Neuronal stem cell (in vitro differentiated cells): ENCODE results near the gene MMP11.

Source experiments
- DNase-seq: peaks from one replicate; pipeline ENCODE4 v3.0.0-alpha.2; 2013; ENCODE audit warnings: low spot score
- H2AFZ ChIP-seq: one replicate; pipeline ENCODE4 v1.6.1; 2013; ENCODE audit warnings: mild to moderate bottlenecking, low read length, inconsistent platforms
- H2AK5ac ChIP-seq: 2 replicates; pipeline ENCODE4 v1.6.1; 2013; ENCODE audit warnings: low read depth, mild to moderate bottlenecking, inconsistent platforms, low read length, moderate library complexity, mixed read lengths
- H2BK120ac ChIP-seq: 2 replicates; pipeline ENCODE4 v1.6.1; 2013; ENCODE audit warnings: low read depth, mild to moderate bottlenecking, inconsistent platforms, low read length, moderate library complexity, mixed read lengths
- H2BK12ac ChIP-seq: one replicate; pipeline ENCODE4 v1.6.1; 2013; ENCODE audit warnings: low read length, inconsistent platforms
- H2BK15ac ChIP-seq: 2 replicates; pipeline ENCODE4 v1.6.1; 2013; ENCODE audit warnings: mild to moderate bottlenecking, low read length, inconsistent platforms, mixed read lengths
- H2BK5ac ChIP-seq: one replicate; pipeline ENCODE4 v1.6.1; 2013; ENCODE audit warnings: inconsistent platforms, mild to moderate bottlenecking, low read length, moderate library complexity
- H3K14ac ChIP-seq: one replicate; pipeline ENCODE4 v1.6.1; 2013; ENCODE audit warnings: low read length, inconsistent platforms
- H3K18ac ChIP-seq: 2 replicates; pipeline ENCODE4 v1.6.1; 2013; ENCODE audit warnings: low read length, inconsistent platforms
- H3K23ac ChIP-seq: 2 replicates; pipeline ENCODE4 v1.6.1; 2013; ENCODE audit warnings: low read depth, mild to moderate bottlenecking, mixed read lengths, low read length, inconsistent platforms; ENCODE audit not compliant: poor library complexity
- H3K27ac ChIP-seq: replicated peaks from 3 replicates; pipeline ENCODE4 v1.5.1; 2013; ENCODE audit warnings: low read length, inconsistent platforms
- H3K27me3 ChIP-seq, 3 experiments: 2 replicates each; pipeline ENCODE4 v1.6.1; 2013; ENCODE audit warnings: low read length in 3 of 3, mild to moderate bottlenecking in 2 of 3, inconsistent platforms in 1 of 3, low read depth in 1 of 3, mixed read lengths in 1 of 3, moderate library complexity in 1 of 3; ENCODE audit not compliant: control insufficient read depth in 3 of 3, insufficient read depth in 3 of 3
- H3K36me3 ChIP-seq, 2 donors: replicated peaks in 1 of 2; 2 replicates each; pipeline ENCODE4 v1.6.1; 2013; ENCODE audit warnings: low read length in 2 of 2; ENCODE audit not compliant: control insufficient read depth in 2 of 2, insufficient read depth in 2 of 2
- H3K4ac ChIP-seq: 2 replicates; pipeline ENCODE4 v1.6.1; 2013; ENCODE audit warnings: inconsistent platforms, mild to moderate bottlenecking, low read length, moderate library complexity
- H3K4me1 ChIP-seq, 2 donors: 1 replicate in 1 of 2; 2 replicates in 1 of 2; pipeline ENCODE4 v1.6.1; 2013; ENCODE audit warnings: low read length in 2 of 2, low read depth in 1 of 2; ENCODE audit not compliant: control insufficient read depth in 2 of 2, insufficient read depth in 1 of 2
- H3K4me2 ChIP-seq: one replicate; pipeline ENCODE4 v1.6.1; 2013; ENCODE audit warnings: mild to moderate bottlenecking, low read length, inconsistent platforms; ENCODE audit not compliant: insufficient read depth, poor library complexity, severe bottlenecking
- H3K4me3 ChIP-seq, 2 donors: 2 replicates each; pipeline ENCODE4 v1.5.1; 2013; ENCODE audit warnings: low read length in 2 of 2, mild to moderate bottlenecking in 2 of 2, inconsistent platforms in 1 of 2, moderate library complexity in 1 of 2
- H3K79me1 ChIP-seq: one replicate; pipeline ENCODE4 v1.6.1; 2013; ENCODE audit warnings: low read depth, mild to moderate bottlenecking, inconsistent platforms, low read length, moderate library complexity
- H3K9ac ChIP-seq: one replicate; pipeline ENCODE4 v1.6.1; 2013; ENCODE audit warnings: mild to moderate bottlenecking, low read depth, low read length, inconsistent platforms; ENCODE audit not compliant: poor library complexity
- H3K9me3 ChIP-seq, 2 donors: replicated peaks in 1 of 2; 2 replicates each; pipeline versions ENCODE3 to v1.6.1; 2013; ENCODE audit warnings: low read length in 2 of 2, mild to moderate bottlenecking in 2 of 2, inconsistent platforms in 1 of 2, low read depth in 1 of 2, mixed read lengths in 1 of 2, moderate library complexity in 1 of 2; ENCODE audit not compliant: control insufficient read depth in 2 of 2, insufficient read depth in 1 of 2
- H4K8ac ChIP-seq: one replicate; pipeline ENCODE4 v1.6.1; 2013; ENCODE audit warnings: low read depth, mild to moderate bottlenecking, inconsistent platforms, low read length, moderate library complexity
- H4K91ac ChIP-seq: one replicate; pipeline ENCODE4 v1.6.1; 2013; ENCODE audit warnings: low read length, low read depth, mild to moderate bottlenecking, inconsistent platforms; ENCODE audit not compliant: poor library complexity
- WGBS, 2 donors: extraction: QIAGEN DNeasy Blood & Tissue Kit; methylation state at CpG; one replicate each; pipeline ENCODE4 v1.1.7; 2013; ENCODE audit warnings: missing lambda C conversion rate in 2 of 2, mixed read lengths in 1 of 2; ENCODE audit not compliant: insufficient read length in 2 of 2, insufficient replicate concordance in 1 of 2; ENCODE audit errors: extremely low coverage in 2 of 2; 5-methylcytosine and 5-hydroxymethylcytosine counted together

MMP11 gene

DNA sequence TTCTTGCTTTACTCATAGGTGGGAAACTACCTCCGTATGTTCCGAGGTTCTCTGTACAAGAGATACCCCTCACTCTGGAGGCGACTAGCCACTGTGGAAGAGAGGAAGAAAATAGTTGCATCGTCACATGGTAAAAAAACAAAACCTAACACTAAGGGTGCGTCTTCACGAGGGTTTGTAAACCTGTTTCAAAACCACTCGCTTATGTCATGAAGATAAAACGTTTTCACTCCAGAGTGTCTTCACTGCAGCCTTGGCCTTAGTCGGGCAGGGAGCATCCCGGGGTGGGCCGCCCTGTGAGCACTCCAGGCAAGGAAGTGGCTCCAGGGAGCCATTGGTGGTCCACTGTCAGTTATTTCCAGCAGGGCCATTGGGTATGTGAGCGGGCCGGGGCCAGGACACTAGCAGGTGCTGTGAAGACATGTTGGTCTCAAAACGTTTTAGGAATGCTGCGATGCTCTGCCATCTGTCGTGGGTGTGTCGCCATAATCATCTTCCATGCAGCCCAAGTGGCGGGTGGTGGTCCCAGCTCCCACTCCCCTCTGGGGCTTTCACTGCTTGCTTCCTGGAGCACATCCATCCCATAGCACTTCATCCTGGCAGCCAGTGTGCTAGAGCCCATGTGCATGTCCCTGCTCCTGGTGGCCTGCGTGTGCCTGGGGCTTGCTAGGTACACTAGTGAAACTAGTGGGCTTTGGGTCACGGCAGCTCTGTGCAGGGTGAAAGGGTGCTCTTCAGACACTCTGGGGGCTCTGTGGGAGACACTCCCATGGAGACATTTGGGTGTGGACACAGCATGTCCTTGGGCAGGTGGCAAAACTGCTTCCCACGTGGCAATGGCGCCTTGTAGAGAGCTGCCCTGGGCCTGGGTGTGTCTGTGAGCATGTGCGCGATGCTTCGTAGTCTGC is 19.3 kb downstream of the MMP11 start:
- Histone ChIP-seq H3K27me3 (no peaks in the 10 kb centered on the region), H4K8ac (no peak overlapping the region), H3K9me3 (no peaks in the 10 kb centered on the region), H2AFZ (no peak overlapping the region), H3K9ac (no peak overlapping the region), H2BK120ac (no peak overlapping the region), H3K36me3 (peaks cover 27 to 83% of the 10 kb centered on the region in 2 donors), H2AK5ac (no peak overlapping the region), H3K4ac (no peak overlapping the region), H2BK12ac (no peak overlapping the region), H3K4me2 (no peak overlapping the region), H3K27ac (no peak overlapping the region), H3K4me1 (peaks cover 3 to 7% of the 10 kb centered on the region in 2 donors), H4K91ac (no peak overlapping the region), H2BK5ac (no peak overlapping the region), H3K79me1 (peaks cover 17% of the 10 kb centered on the region), H3K4me3 (no peak overlapping the region), H3K14ac (no peak overlapping the region), H2BK15ac (no peak overlapping the region), H3K23ac (no peak overlapping the region), H3K18ac (no peak overlapping the region)
- WGBS, 2 donors = no CpG with 5 or more reads among the region's 25 CpGs
- DNase-seq = no peak

DNA sequence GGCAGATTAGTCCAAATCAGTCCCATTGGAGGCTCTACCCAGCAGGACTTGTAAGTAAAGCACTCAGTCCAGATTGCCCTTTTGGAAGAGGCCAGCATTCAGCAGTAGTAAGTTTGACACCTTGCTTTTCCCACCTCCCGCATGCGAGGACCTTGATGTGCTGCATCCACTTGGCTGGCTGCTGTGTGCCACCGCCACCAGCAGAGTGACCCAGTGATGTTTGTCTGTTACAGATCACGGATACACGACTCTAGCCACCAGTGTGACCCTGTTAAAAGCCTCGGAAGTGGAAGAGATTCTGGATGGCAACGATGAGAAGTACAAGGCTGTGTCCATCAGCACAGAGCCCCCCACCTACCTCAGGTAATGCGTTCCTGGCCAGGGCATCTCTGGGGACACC is 20.7 kb downstream of the MMP11 start:
- Histone ChIP-seq H3K36me3 (peaks cover 34 to 88% of the 10 kb centered on the region in 2 donors), H2BK5ac (no peak overlapping the region), H3K27me3 (no peaks in the 10 kb centered on the region), H2BK15ac (no peak overlapping the region), H3K14ac (no peak overlapping the region), H3K23ac (no peak overlapping the region), H2BK12ac (no peak overlapping the region), H3K4me1 (peaks cover 0 to 1% of the 10 kb centered on the region in 2 donors), H2AK5ac (no peak overlapping the region), H3K27ac (no peak overlapping the region), H3K4me2 (no peak overlapping the region), H2AFZ (no peak overlapping the region), H3K9me3 (no peaks in the 10 kb centered on the region), H4K8ac (no peak overlapping the region), H3K18ac (no peak overlapping the region), H3K9ac (no peak overlapping the region), H3K4me3 (no peak overlapping the region), H4K91ac (no peak overlapping the region), H3K79me1 (peaks cover 12% of the 10 kb centered on the region), H3K4ac (no peak overlapping the region), H2BK120ac (no peak overlapping the region)
- WGBS, 2 donors = no CpG with 5 or more reads among the region's 8 CpGs
- no peak for DNase-seq

GRCh38 chr22:23796461-23796860 is 23.8 kb downstream of the MMP11 start:
- no peak for DNase-seq

GRCh38 chr22:23800297-23801237 is 27.9 kb downstream of the MMP11 start:
- Histone ChIP-seq H3K23ac (no peak overlapping the region), H4K8ac (no peak overlapping the region), H3K27ac (no peak overlapping the region), H2BK120ac (no peak overlapping the region), H3K4me1 (no peaks in the 10 kb centered on the region), H2BK15ac (no peak overlapping the region), H2AFZ (no peak overlapping the region), H3K4me2 (no peak overlapping the region), H3K4me3 (no peak overlapping the region), H2AK5ac (no peak overlapping the region), H4K91ac (no peak overlapping the region), H3K79me1 (peaks cover 4% of the 10 kb centered on the region), H3K9me3 (no peaks in the 10 kb centered on the region), H3K14ac (no peak overlapping the region), H2BK12ac (no peak overlapping the region), H3K4ac (no peak overlapping the region), H3K18ac (no peak overlapping the region), H3K9ac (peak overlapping the region; percentile 30), H3K36me3 (peaks cover 67 to 87% of the 10 kb centered on the region in 2 donors), H2BK5ac (no peak overlapping the region), H3K27me3 (no peaks in the 10 kb centered on the region)
- no CpG with 5 or more reads among the region's 18 CpGs for WGBS, 2 donors
- no peak for DNase-seq

More at GRCh38 chr22:23796461-23796860, 23.8 kb downstream of the MMP11 start:
- H3K27me3 ChIP-seq = no peaks in the 10 kb centered on the region
- no peak overlapping the region for H2BK15ac ChIP-seq
- no peak overlapping the region for H4K91ac ChIP-seq
- no peak overlapping the region for H2AK5ac ChIP-seq
- no peak overlapping the region for H4K8ac ChIP-seq
- H3K23ac ChIP-seq = no peak overlapping the region
- no peak overlapping the region for H2BK5ac ChIP-seq
- no peak overlapping the region for H3K18ac ChIP-seq
- H3K79me1 ChIP-seq = peaks cover 16% of the 10 kb centered on the region
- H3K4ac ChIP-seq = no peak overlapping the region
- no peaks in the 10 kb centered on the region for H3K9me3 ChIP-seq
- no peaks in the 10 kb centered on the region for H3K4me1 ChIP-seq
- H3K9ac ChIP-seq = no peak overlapping the region
- H2AFZ ChIP-seq = no peak overlapping the region
- H3K4me2 ChIP-seq = no peak overlapping the region
- no peak overlapping the region for H3K14ac ChIP-seq
- H3K27ac ChIP-seq = no peak overlapping the region
- no peak overlapping the region for H2BK12ac ChIP-seq
- no peak overlapping the region for H3K4me3 ChIP-seq
- H2BK120ac ChIP-seq = no peak overlapping the region
- WGBS, 2 donors = no CpG with 5 or more reads among the region's 5 CpGs
- peaks cover 52 to 87% of the 10 kb centered on the region in 2 donors for H3K36me3 ChIP-seq
